HG03280 (cell line): ENCODE results near the gene PCDHGB6.
"Not testable (repeated sequence)": the region's sequence is repeated elsewhere in the genome, so short reads cannot be mapped to it uniquely, and the experiment has no call there.

ENCODE experiments used
- ATAC-seq: cut with Tn5 transposase; IDR thresholded peaks from one replicate; pipeline ENCODE4 v1.9.1; 2021; ENCODE audit warnings: mild to moderate bottlenecking, moderate library complexity; ENCODE audit not compliant: unreplicated experiment

The PCDHGB6 gene

GRCh38 chr5:141407790-141408505 lies at the start of gene PCDHGB6:
PCDHGB6 (plus strand) TSS chr5:141408021; CDS start chr5:141408203, 182 bp downstream.
- peak; percentile 66 for ATAC-seq

GRCh38 chr5:141359790-141360426 lies 47.9 kb upstream of the PCDHGB6 start, which contains the start of gene PCDHGB2:
PCDHGB2 (plus strand) TSS chr5:141359994; CDS start chr5:141360136, 142 bp downstream.
- ATAC-seq, result peak; percentile 69

GRCh38 chr5:141360685-141361084 lies 47.1 kb upstream of the PCDHGB6 start:
- ATAC-seq, result no peak

GRCh38 chr5:141362719-141363118 lies 45.1 kb upstream of the PCDHGB6 start:
- no peak for ATAC-seq

GRCh38 chr5:141363952-141364660 lies 43.7 kb upstream of the PCDHGB6 start, which contains the start of gene PCDHGA5:
PCDHGA5 (plus strand) TSS chr5:141364162; CDS start chr5:141364331, 169 bp downstream.
- ATAC-seq, result no peak

- ATAC-seq, result no peak
These were observed 41.6 kb upstream of the PCDHGB6 start for GRCh38 chr5:141366016-141366896.

GRCh38 chr5:141369994-141370848 lies 37.6 kb upstream of the PCDHGB6 start, which contains the start of gene PCDHGB3:
PCDHGB3 (plus strand) TSS chr5:141370242; CDS start chr5:141370395, 153 bp downstream.
- no peak for ATAC-seq

- ATAC-seq, result no peak
These were observed 36.0 kb upstream of the PCDHGB6 start for GRCh38 chr5:141371572-141372475.

- no peak for ATAC-seq
These were observed 34.0 kb upstream of the PCDHGB6 start, which contains the start of gene PCDHGA6 for GRCh38 chr5:141373673-141374317. PCDHGA6 (plus strand) TSS chr5:141373891; CDS start chr5:141374084, 193 bp downstream.

- no peak for ATAC-seq
These were observed 33.2 kb upstream of the PCDHGB6 start for GRCh38 chr5:141374627-141375026.

GRCh38 chr5:141375444-141376155 lies 32.2 kb upstream of the PCDHGB6 start:
- ATAC-seq, result not testable (repeated sequence)

- no peak for ATAC-seq
These were observed 25.1 kb upstream of the PCDHGB6 start, which contains the start of gene PCDHGA7 for GRCh38 chr5:141382469-141383294. PCDHGA7 (plus strand) TSS chr5:141382742; CDS start chr5:141382900, 158 bp downstream.

GRCh38 chr5:141383345-141383744 lies 24.5 kb upstream of the PCDHGB6 start:
- ATAC-seq, result no peak

GRCh38 chr5:141384471-141385267 lies 23.2 kb upstream of the PCDHGB6 start:
- ATAC-seq, result no peak

GRCh38 chr5:141387557-141388311 lies 20.1 kb upstream of the PCDHGB6 start, which contains the start of gene PCDHGB4:
PCDHGB4 (plus strand) TSS chr5:141387698; CDS start chr5:141387885, 187 bp downstream.
- ATAC-seq, result peak; percentile 93
